Umbilical cord (tissue), 2 donors: ENCODE measurements around the gene SLC35F1. TPM values are rescaled to one million over a fixed set of nuclear protein-coding genes. Genes with fewer than 3 reads are reported as not detected.
"Not testable (repeated sequence)": the region's sequence is repeated elsewhere in the genome, so short reads cannot be mapped to it uniquely, and the experiment has no call there.

Experiments
- DNase-seq: peaks from one replicate; pipeline ENCODE4 v3.0.0-alpha.2; 2015; ENCODE audit warnings: low spot score
- total RNA-seq: library from RNA; depleted of rRNA; stranded (reverse); fragments of >200 nt; gene quantifications from one replicate; pipeline ENCODE4 v1.2.3, GENCODE V29; 2014; ENCODE audit warnings: low replicate concordance; ENCODE audit not compliant: insufficient read depth

The SLC35F1 gene
- total RNA-seq, 1 donor from 2014 or later: 2.2 TPM

- no peak for DNase-seq
These were observed 85.8 kb downstream of the SLC35F1 start for GRCh38 chr6:117992856-117993255.

GRCh38 chr6:118012944-118013343, 105.9 kb downstream of the SLC35F1 start:
- DNase-seq: no peak

- no peak for DNase-seq
These were observed 109.5 kb downstream of the SLC35F1 start for GRCh38 chr6:118016532-118016931.

- DNase-seq: no peak
These were observed 110.3 kb downstream of the SLC35F1 start for GRCh38 chr6:118017301-118017848.

- no peak for DNase-seq
These were observed 116.7 kb downstream of the SLC35F1 start for GRCh38 chr6:118023771-118024170.

- DNase-seq: no peak
These were observed 122.9 kb downstream of the SLC35F1 start for GRCh38 chr6:118029967-118030366.

- DNase-seq: not testable (repeated sequence)
These were observed 130.4 kb downstream of the SLC35F1 start for GRCh38 chr6:118037479-118037878.

- DNase-seq: no peak
These were observed 135.8 kb downstream of the SLC35F1 start for GRCh38 chr6:118042855-118043254.

- DNase-seq: no peak
These were observed 137.2 kb downstream of the SLC35F1 start for GRCh38 chr6:118044275-118044674.

- no peak for DNase-seq
These were observed 147.0 kb downstream of the SLC35F1 start for GRCh38 chr6:118054082-118054481.

- DNase-seq: no peak
These were observed 154.6 kb downstream of the SLC35F1 start for GRCh38 chr6:118061666-118062065.

- no peak for DNase-seq
These were observed 173.5 kb downstream of the SLC35F1 start for GRCh38 chr6:118080547-118080946.

GRCh38 chr6:118083711-118084110, 176.6 kb downstream of the SLC35F1 start:
- no peak for DNase-seq

GRCh38 chr6:118085665-118086064, 178.6 kb downstream of the SLC35F1 start:
- no peak for DNase-seq

GRCh38 chr6:118086159-118086558, 179.1 kb downstream of the SLC35F1 start:
- DNase-seq: no peak

- DNase-seq: no peak
These were observed 185.0 kb downstream of the SLC35F1 start for GRCh38 chr6:118092086-118092485.

GRCh38 chr6:118097576-118097975, 190.5 kb downstream of the SLC35F1 start:
- no peak for DNase-seq

GRCh38 chr6:118100717-118101116, 193.7 kb downstream of the SLC35F1 start:
- DNase-seq: no peak

GRCh38 chr6:118101220-118101619, 194.2 kb downstream of the SLC35F1 start:
- DNase-seq: no peak

- peak; percentile 7 for DNase-seq
These were observed 194.8 kb downstream of the SLC35F1 start for GRCh38 chr6:118101831-118102345.

GRCh38 chr6:118102401-118102800, 195.3 kb downstream of the SLC35F1 start:
- no peak for DNase-seq

- no peak for DNase-seq
These were observed 196.5 kb downstream of the SLC35F1 start for GRCh38 chr6:118103381-118104146.

- DNase-seq: no peak
These were observed 215.2 kb downstream of the SLC35F1 start for GRCh38 chr6:118122161-118122725.
